Measurements from ENCODE around the gene PPP1R9B.

The PPP1R9B gene

GRCh38 chr17:50187751-50188530 lies 37.5 kb upstream of the PPP1R9B start:
- in situ Hi-C loops (cut with HindIII; ENCODE audit: low sequenced_read_pairs): no loop called here

DNA sequence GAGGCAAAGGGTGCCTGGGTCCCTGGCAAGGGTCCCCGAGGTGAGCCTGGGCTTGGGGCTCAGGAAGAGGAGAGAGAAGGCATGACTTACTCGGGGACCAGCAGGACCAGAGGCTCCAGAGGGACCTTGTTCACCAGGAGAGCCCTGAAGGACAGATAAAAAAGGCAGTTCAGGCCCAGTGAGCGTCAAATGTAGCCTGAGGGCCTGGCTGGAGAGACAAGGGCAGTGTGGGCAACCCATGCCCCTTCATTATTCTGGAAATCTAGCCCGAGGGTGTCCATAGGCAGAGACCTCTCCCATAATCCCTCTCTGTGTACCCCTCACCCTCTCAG lies 36.9 kb upstream of the PPP1R9B start:
- in situ Hi-C loops (cut with HindIII; ENCODE audit: low sequenced_read_pairs): no loop called here

DNA sequence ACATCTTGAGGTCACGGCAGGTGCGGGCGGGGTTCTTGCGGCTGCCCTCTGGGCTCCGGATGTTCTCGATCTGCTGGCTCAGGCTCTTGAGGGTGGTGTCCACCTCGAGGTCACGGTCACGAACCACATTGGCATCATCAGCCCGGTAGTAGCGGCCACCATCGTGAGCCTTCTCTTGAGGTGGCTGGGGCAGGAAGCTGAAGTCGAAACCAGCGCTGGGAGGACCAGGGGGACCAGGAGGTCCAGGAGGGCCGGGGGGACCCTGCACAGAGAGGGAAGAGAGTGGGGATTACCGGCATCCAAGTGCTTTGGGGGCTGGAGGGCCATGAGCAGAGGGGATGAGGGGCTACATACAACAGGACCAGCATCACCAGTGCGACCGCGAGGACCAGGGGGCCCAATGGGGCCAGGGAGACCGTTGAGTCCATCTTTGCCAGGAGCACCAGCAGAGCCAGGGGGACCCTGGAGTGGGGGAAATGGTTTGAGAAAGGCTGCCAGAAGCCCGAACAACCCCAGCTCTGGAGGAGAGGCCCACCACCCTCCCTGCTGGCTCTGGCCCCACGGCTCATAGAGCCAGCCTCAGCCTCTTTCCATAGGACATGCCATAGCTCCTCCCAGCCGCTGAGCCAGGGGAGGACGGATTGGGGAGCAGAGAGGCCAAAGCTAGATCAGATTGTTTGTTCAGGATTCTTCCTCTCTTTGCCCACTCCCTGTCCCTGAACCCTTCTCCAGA lies 36.4 kb upstream of the PPP1R9B start:
- in situ Hi-C loops (cut with HindIII; ENCODE audit: low sequenced_read_pairs): no loop called here

DNA sequence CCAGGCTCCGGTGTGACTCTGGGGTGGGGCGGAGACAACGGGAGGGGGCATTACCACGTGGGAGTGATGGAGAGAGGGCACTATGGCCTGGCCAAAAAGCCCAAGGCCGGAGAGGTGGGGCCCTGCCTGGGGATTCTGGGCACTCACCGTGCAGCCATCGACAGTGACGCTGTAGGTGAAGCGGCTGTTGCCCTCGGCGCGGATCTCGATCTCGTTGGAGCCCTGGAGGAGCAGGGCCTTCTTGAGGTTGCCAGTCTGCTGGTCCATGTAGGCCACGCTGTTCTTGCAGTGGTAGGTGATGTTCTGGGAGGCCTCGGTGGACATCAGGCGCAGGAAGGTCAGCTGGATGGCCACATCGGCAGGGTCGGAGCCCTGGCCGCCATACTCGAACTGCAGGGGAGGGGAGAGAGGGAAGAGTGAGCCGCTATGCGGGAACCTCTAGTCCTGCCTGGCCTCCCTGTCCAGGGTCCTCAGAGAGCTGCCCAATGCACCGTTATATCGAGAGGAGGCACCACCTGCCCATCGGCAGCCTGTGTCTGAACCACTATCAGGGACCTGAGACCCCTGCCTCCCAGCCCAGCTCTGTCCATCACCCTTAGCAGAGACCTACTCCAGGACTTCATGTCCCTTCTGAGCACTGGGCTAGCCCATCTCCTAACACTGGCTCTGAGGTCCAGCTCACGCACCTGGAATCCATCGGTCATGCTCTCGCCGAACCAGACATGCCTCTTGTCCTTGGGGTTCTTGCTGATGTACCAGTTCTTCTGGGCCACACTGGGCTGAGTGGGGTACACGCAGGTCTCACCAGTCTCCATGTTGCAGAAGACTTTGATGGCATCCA lies 35.4 kb upstream of the PPP1R9B start:
- in situ Hi-C loops (cut with HindIII; ENCODE audit: low sequenced_read_pairs): no loop called here

- in situ Hi-C loops (cut with HindIII; ENCODE audit: low sequenced_read_pairs): no loop called here
These were observed 34.3 kb upstream of the PPP1R9B start for GRCh38 chr17:50184611-50185398.

DNA sequence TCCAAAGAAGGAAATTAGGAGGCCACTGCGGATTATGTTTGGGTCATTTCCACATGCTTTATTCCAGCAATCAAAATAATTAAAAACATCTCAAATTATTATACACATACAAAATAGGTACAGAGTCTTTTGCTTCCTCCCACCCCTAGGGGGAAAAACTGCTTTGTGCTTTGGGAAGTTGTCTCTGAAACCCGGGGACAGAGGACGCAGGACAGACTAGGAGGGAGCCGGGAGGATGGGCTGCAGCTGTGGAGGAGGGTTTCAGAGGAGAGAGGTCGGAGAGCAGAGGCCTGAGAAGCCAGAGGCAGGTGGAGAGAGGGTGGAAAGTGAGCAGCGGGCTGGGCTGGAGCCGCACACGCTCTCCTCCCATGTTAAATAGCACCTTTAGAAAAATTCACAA lies 33.6 kb upstream of the PPP1R9B start:
- in situ Hi-C loops (cut with HindIII; ENCODE audit: low sequenced_read_pairs): no loop called here

DNA sequence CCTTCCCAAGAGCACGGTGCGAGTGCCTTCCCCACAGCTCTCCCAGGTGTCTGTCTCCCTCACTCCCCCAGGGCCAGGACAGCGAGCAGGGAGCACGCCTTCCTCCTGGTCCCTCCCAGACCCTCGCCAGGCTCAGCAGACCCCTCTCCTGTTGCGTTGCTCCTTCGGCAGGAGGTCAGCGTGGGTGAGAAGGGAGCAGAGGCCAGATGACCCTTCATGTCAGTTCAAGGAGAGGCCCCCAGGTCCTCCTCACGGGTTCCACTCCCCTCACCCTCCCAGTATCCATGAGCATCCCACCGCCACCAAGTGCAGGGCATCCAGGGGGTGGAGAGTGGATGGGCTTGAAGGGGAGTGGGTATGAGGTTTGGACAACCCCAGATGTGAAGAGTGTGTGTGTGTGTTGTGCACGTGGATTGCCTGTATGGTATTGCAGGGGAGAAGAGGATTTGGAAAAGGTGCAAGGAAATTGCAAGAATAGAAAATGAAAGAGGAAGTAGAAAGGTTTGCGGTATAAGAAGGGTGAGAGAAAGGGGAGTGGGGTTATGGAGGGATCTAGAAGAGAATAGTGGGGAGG lies 33.0 kb upstream of the PPP1R9B start:
- in situ Hi-C loops (cut with HindIII; ENCODE audit: low sequenced_read_pairs): no loop called here

GRCh38 chr17:50182783-50183420 lies 32.4 kb upstream of the PPP1R9B start:
- in situ Hi-C loops (cut with HindIII; ENCODE audit: low sequenced_read_pairs): no loop called here

- in situ Hi-C loops (cut with HindIII; ENCODE audit: low sequenced_read_pairs): no loop called here
These were observed 31.4 kb upstream of the PPP1R9B start for GRCh38 chr17:50181591-50182560.

DNA sequence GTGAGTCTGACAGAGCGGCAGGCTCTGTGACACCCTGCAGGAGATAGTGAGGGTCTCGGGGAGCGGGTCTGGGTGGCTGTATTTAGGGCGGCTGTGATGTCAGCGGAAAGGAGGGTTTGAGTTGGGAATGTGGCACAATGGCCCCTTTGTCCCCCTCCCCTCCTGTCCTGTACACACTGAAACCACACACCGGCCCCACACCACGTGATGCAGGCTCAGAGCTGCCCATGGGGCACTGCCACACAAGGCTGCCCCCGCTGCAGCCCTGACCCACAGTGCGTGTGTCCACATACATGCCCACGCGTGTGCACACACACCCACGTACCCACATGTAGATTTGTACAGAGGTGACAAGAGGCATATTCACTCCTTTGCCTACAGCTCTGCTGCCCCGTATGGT lies 30.7 kb upstream of the PPP1R9B start:
- in situ Hi-C loops (cut with HindIII; ENCODE audit: low sequenced_read_pairs): no loop called here

- in situ Hi-C loops (cut with HindIII; ENCODE audit: low sequenced_read_pairs): no loop called here
These were observed 30.1 kb upstream of the PPP1R9B start for GRCh38 chr17:50180620-50181019.

DNA sequence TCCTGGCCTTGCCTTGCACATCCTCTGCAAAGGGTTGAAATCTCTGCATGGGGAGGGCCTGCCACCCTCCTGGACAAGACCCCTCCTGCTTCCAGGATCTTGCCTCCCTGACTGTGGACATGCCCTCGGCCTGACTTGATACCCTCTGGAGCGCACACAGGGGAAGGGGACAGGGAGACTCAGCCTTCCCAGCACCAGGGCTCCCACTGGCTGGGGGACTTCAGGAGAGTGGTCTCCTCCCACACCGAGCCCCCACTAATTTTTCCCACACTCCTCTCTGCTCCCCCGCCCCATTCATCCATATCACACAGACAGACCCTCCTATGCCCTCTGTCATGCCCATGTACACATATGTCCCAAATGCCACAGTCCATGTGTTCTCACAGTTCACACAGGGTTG lies 29.6 kb upstream of the PPP1R9B start:
- in situ Hi-C loops (cut with HindIII; ENCODE audit: low sequenced_read_pairs): no loop called here

DNA sequence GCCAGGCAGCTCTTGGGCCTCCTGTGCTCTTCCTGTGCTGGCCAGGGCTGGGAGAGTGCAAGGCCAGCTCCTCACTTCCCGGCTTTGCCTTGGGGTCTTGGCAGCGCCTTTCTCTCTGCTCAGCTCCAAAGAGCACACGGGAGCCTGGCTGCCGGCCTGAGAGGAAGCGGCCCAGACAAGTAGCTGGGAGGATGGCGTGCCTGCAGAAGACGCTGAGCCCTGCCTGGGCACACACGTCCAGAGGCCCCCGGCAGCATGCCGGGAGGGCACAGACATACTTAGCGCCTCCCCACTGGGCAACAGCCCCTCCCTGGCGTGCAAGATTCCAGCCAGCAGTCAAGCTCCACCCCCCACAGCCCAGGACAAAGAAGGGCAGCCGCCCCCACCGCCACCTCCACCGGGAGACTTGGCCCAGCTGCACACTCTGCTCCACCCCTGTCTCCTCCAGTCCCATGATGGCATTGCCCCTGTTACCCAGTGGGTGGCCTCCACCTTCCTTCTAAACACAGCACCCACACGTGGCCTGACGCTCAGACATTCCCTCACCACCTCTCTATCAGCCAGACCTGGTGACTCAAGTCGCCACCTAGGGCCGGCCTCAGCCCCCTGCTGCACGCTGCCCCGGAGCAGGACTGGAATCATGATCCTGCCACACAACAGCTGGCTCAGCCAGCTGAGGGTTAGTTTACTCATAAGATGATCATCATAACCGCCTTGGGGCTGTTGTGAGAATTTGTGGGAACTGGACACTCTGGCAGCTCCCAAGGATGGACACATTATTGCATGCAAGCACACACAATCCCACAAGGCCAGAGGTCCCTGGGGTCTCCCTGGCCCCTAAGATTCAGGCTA lies 27.7 kb upstream of the PPP1R9B start:
- in situ Hi-C loops (cut with HindIII; ENCODE audit: low sequenced_read_pairs): loop anchor here (5.0 kb wide), 1 partner anchor 114 kb away; no protein-coding TSS in a partner anchor

GRCh38 chr17:50177476-50177875 lies 27.0 kb upstream of the PPP1R9B start:
- in situ Hi-C loops (cut with HindIII; ENCODE audit: low sequenced_read_pairs): loop anchor here (5.0 kb wide), 1 partner anchor 115 kb away; no protein-coding TSS in a partner anchor

DNA sequence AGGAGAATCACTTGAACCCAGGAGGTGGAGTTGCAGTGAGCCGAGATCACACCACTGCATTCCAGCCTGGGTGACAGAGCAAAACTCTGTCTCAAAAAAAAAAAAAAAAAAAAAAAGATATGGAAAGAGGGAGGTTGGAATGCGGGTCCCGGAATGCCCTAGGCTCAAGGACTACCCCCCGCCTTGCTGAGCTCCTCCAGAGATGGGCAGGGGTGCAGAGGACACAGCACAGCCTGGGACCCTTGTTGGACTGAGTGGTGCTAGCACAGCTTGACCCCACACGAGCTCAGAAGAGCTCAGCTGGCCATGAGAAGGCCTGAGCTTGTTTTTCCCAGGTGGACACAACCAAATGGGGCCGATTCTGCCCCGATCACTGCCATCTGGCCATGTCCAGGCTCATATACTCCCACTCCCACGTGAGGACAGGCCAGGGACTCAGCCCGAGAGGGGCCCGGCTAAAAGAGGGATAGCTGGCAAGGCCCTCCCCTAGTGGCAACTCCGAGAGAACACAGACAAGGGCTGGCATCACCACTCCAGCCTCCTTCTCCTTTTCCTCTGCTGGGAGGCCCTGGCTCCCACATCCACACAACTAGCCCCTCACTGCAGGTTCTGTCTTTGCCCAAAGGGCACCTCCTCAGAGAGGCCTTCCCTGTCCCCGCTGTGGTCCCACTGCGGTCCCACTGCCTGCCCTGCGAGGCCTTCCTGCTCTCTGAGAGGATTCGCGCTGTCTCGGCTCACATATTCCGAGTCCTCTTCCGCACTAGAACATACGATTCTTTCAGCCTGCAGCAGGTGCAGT lies 26.3 kb upstream of the PPP1R9B start:
- in situ Hi-C loops (cut with HindIII; ENCODE audit: low sequenced_read_pairs): loop anchor here (5.0 kb wide), 1 partner anchor 116 kb away; no protein-coding TSS in a partner anchor

DNA sequence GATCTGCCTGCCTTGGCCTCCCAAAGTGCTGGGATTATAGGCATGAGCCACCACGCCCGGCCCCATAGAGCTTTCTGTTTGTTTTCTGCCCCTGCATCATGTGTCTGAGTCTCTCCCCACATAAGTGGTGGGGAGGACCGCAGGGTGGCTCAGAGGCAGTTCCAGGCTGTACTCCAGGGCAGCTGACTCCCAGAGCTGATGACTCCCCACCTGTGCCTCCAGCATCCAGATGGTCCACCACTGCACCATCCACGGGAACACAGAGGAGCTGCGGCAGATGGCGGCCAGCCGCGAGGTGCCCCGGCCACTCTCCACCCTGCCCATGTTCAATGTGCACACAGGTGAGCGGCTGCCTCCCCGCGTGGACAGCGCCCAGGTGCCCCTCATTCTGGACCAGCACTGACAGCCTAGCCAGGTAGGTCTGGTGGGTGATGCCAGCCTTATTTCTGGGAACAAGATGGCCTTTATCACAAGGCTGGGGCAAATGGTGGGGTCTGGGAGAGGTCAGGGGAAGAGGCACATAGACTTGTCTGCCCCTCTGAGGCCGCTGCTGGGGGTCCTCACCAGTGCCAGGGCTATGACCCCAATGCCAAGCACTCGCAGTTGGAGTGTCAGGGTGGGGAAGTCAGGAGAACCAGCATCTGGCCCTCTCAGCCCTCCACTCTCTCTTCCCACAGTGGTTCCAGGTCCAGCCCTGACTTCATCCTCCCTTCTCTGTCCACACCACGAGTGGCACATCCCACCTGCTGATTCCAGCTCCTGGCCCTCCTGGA lies 24.7 kb upstream of the PPP1R9B start:
- in situ Hi-C loops (cut with HindIII; ENCODE audit: low sequenced_read_pairs): loop anchor here (5.0 kb wide), 1 partner anchor 117 kb away; no protein-coding TSS in a partner anchor

Measured in endothelial cell of hepatic sinusoid (primary cell).